ENCODE results near the gene FMNL3. TPM values are rescaled to one million over a fixed set of nuclear protein-coding genes. Genes with fewer than 3 reads are reported as not detected.

Gene FMNL3
- total and polyA plus RNA-seq, 2 of the 8 experiments (the other 6 are each of a cell fraction or from before 2014, with no cell fraction given) = 8.6 to 29.0 TPM

DNA sequence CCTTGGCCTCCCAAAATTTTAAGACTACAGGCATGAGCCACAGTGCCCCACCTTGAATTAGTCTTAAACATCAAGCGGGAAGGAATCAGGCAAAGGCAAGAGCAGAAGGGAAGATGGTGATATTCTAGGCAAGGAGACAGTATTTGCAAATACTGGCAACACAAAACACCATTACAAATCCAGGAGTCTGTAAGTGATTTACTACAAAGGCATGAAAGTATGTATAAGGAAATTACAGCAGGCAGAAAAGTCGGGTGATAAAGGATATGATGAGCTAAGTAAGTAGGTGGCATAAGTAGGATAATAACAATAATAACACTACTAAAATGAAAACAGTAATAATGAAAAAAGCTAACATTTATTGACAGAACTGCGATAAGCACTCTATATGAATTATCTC, 28.5 kb downstream of the FMNL3 start:
- H2BK5ac ChIP-seq (ENCODE audit: low read depth, low read length) = no peak overlapping the region
- no peak overlapping the region for H4K91ac ChIP-seq (replicated peaks; ENCODE audit: insufficient read length, low read length)
- H3K4me3 ChIP-seq (ENCODE audit: extremely low read depth in 1 of 4, insufficient read depth in 2 of 4, low read depth in 3 of 4, low read length in 4 of 4) = no peak overlapping the region
- TF ChIP-seq BCL11A (IDR thresholded peaks at IDR 0.05; ENCODE audit: low read depth in 2 of 2, low read length in 2 of 2) (no peak), GABPA (IDR thresholded peaks at IDR 0.05; ENCODE audit: borderline replicate concordance, insufficient read depth, low read length) (no peak), TEAD4 (IDR thresholded peaks at IDR 0.05; ENCODE audit: low read depth, low read length) (no peak), SIX5 (IDR thresholded peaks at IDR 0.05; ENCODE audit: low read depth, low read length) (no peak), RFX5 (IDR thresholded peaks at IDR 0.05; ENCODE audit: borderline replicate concordance, low read depth, low read length) (no peak)
- DNase-seq (ENCODE audit: low read depth in 1 of 2, low spot score in 2 of 2) = no peak
- H2BK15ac ChIP-seq (ENCODE audit: low read length) = no peak overlapping the region
- H2BK20ac ChIP-seq (ENCODE audit: low read length) = no peak overlapping the region
- H3K27me3 ChIP-seq (replicated peaks in 1 of 4; ENCODE audit: control insufficient read depth in 3 of 4, extremely low read depth in 1 of 4, insufficient read depth in 3 of 4, low read length in 3 of 4) = no peaks in the 10 kb centered on the region
- H3K36me3 ChIP-seq (ENCODE audit: control insufficient read depth in 2 of 4, insufficient read depth in 4 of 4, low read length in 3 of 4) = no peaks in the 10 kb centered on the region
- H3K4me2 ChIP-seq (ENCODE audit: insufficient read depth in 1 of 2, low read depth in 2 of 2, low read length in 2 of 2) = no peak overlapping the region
- peaks cover 0 to 35% of the 10 kb centered on the region in 2 experiments; a peak in 2 of 4 replicates for H3K79me2 ChIP-seq (ENCODE audit: control insufficient read depth in 1 of 2, insufficient read depth in 2 of 2, low read length in 2 of 2)
- no peak overlapping the region for H3K4ac ChIP-seq (replicated peaks; ENCODE audit: insufficient read length, low read depth, low read length)
- no peak overlapping the region for H3K9ac ChIP-seq (replicated peaks in 1 of 4; ENCODE audit: extremely low read depth in 1 of 4, low read depth in 3 of 4, low read length in 3 of 4)
- H4K5ac ChIP-seq (ENCODE audit: insufficient read length, low read depth, low read length) = no peak overlapping the region
- POLR2A ChIA-PET (ENCODE audit: partially characterized antibody) = interaction anchor here (0.6 to 1.5 kb wide), 3 partner anchors 10 to 27 kb away, joined by 3 to 5 read pairs (median 3); no protein-coding TSS in a partner anchor
- no peak overlapping the region for H2AFZ ChIP-seq (ENCODE audit: low read length)
- H3K23ac ChIP-seq (ENCODE audit: insufficient read length) = no peak overlapping the region
- no peak overlapping the region for H2BK12ac ChIP-seq (ENCODE audit: low read depth, low read length)
- no peaks in the 10 kb centered on the region for H3K9me3 ChIP-seq (ENCODE audit: insufficient read depth in 2 of 2, low read depth in 1 of 2, low read length in 1 of 2)
- H3K27ac ChIP-seq (ENCODE audit: low read depth, low read length) = no peak overlapping the region
- H3K79me1 ChIP-seq (ENCODE audit: low read depth, low read length) = peaks cover 4% of the 10 kb centered on the region; the same call in 1 of the 2 replicates
- CTCF ChIA-PET (ENCODE audit: partially characterized antibody) = interaction anchor here (0.9 to 4.8 kb wide), 6 partner anchors 12 to 43 kb away, joined by 4 to 35 read pairs (median 6); no protein-coding TSS in a partner anchor
- no peak overlapping the region for H3K14ac ChIP-seq (ENCODE audit: insufficient read length)
- WGBS, 2 experiments (ENCODE audit: extremely low coverage in 1 of 2, insufficient coverage in 1 of 2, insufficient read length in 1 of 2, insufficient replicate concordance in 2 of 2, low coverage in 1 of 2, low lambda C conversion rate in 2 of 2, missing lambda C conversion rate in 1 of 2) = 94% methylated on average over 3 of the region's 3 CpGs; no CpG with 5 or more reads in 1 of the 2 experiments
- H2BK120ac ChIP-seq (replicated peaks; ENCODE audit: low read depth, low read length) = no peak overlapping the region
- no peak overlapping the region for H2AK5ac ChIP-seq (ENCODE audit: low read depth, low read length)
- peaks cover 0 to 3% (median 0%) of the 10 kb centered on the region in 4 experiments; a peak in 3 of 7 replicates for H3K4me1 ChIP-seq (replicated peaks in 1 of 4; ENCODE audit: control insufficient read depth in 3 of 4, insufficient read depth in 4 of 4, low read length in 3 of 4)
- H4K8ac ChIP-seq (ENCODE audit: extremely low read depth, insufficient read depth, low read length) = no peak overlapping the region
- H3K18ac ChIP-seq (ENCODE audit: extremely low read depth, low read length) = no peak overlapping the region
- H3K23me2 ChIP-seq (ENCODE audit: low read depth, low read length) = no peaks in the 10 kb centered on the region
- FAIRE-seq = no peak
- H3K56ac ChIP-seq (replicated peaks; ENCODE audit: insufficient read length, low read depth, low read length) = no peak overlapping the region
- H4K20me1 ChIP-seq (replicated peaks in 1 of 2; ENCODE audit: control insufficient read depth in 1 of 2, insufficient read depth in 2 of 2, low read length in 2 of 2) = peaks cover 0 to 11% of the 10 kb centered on the region in 2 experiments

Measured in H1 (cell line).